ENCODE measurements around the gene SPATA2. TPM values are rescaled to one million over a fixed set of nuclear protein-coding genes. Genes with fewer than 3 reads are reported as not detected.
A peak's percentile ranks its signal among the peaks of the same experiment; 100 is the strongest.

SPATA2 gene
- total and polyA plus RNA-seq, 2 of the 13 experiments (the other 11 are each of a cell fraction or from before 2014, with no cell fraction given), result 3.2 to 8.7 TPM

DNA sequence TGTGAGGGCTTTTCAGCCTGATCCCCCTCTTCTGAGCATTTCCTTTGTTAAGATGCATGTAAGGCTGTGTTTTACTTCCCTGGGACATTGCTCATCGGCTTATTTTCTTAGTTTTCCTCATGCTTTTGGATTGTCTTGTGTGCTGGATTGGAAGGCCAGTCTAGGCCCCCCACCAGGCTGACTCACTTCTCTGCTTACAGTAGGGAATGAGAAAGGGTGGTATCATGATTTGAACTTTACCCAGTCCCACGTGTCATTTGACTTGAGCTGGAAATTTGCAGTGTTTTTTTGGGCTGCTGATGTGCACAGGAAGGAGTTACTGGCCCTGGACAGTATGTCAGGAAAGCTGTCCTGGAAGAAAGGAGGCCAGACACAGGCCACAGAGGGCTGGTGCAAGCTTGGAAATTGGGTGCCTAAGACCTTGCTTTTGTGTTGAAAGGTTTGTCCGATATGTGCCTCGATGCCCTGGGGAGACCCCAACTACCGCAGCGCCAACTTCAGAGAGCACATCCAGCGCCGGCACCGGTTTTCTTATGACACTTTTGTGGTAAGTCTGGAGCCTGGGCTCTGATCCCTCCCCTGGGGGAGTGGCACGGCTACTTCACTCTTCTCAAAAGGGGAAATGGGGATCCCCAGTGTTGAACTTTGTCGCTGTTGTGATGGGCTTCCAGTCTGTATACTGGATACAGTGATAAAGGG is 33.6 kb upstream of the SPATA2 start (continued):
- no peak for TF ChIP-seq RELA (CRISPR knock-in tag; IDR thresholded peaks at IDR 0.05)
- no peak; the same call in none of the 2 replicates for TF ChIP-seq ZNF501 (CRISPR knock-in tag; IDR thresholded peaks at IDR 0.05)
- TF ChIP-seq GLI4 (CRISPR knock-in tag; IDR thresholded peaks at IDR 0.05; ENCODE audit: borderline replicate concordance), result no peak
- no peak for TF ChIP-seq TEAD2 (CRISPR knock-in tag; IDR thresholded peaks at IDR 0.05)
- no peak for TF ChIP-seq RAD51 (IDR thresholded peaks at IDR 0.05; ENCODE audit: borderline replicate concordance)
- TF ChIP-seq WIZ (CRISPR knock-in tag; IDR thresholded peaks at IDR 0.05), result no peak
- TF ChIP-seq HDAC2 (CRISPR knock-in tag; IDR thresholded peaks at IDR 0.05), result no peak; the same call in 1 of the 2 replicates
- no peak for TF ChIP-seq FOXJ3 (CRISPR knock-in tag; IDR thresholded peaks at IDR 0.05; ENCODE audit: borderline replicate concordance)
- no peak for TF ChIP-seq ZBTB33 (CRISPR knock-in tag; IDR thresholded peaks at IDR 0.05)
- TF ChIP-seq NCOA2 (CRISPR knock-in tag; IDR thresholded peaks at IDR 0.05), result no peak
- no peak for TF ChIP-seq ZKSCAN5 (CRISPR knock-in tag; IDR thresholded peaks at IDR 0.05)
- TF ChIP-seq PPARG (CRISPR knock-in tag; conservative IDR thresholded peaks at IDR 0.05), result 0 out of 2 replicates have a peak, but pooled peaks have one; percentile 24
- no peak for TF ChIP-seq RBM22 (optimal IDR thresholded peaks at IDR 0.05; ENCODE audit: low read length)
- TF ChIP-seq MIXL1 (CRISPR knock-in tag; IDR thresholded peaks at IDR 0.05), result no peak
- no peak for TF ChIP-seq ZSCAN12 (CRISPR knock-in tag; IDR thresholded peaks at IDR 0.05)
- no peak for TF ChIP-seq ZNF839 (CRISPR knock-in tag; IDR thresholded peaks at IDR 0.05; ENCODE audit: borderline replicate concordance)
- TF ChIP-seq ZNF792 (CRISPR knock-in tag; IDR thresholded peaks at IDR 0.05), result no peak
- TF ChIP-seq GATAD1 (CRISPR knock-in tag; IDR thresholded peaks at IDR 0.05), result peak; percentile 18; the same call in 1 of the 2 replicates
- no peak for TF ChIP-seq ZNF101 (CRISPR knock-in tag; IDR thresholded peaks at IDR 0.05; ENCODE audit: borderline replicate concordance, low read depth)
- no peak for TF ChIP-seq ASH2L (IDR thresholded peaks at IDR 0.05; ENCODE audit: insufficient read length, low read depth, low read length)
- TF ChIP-seq, protein P1, sequence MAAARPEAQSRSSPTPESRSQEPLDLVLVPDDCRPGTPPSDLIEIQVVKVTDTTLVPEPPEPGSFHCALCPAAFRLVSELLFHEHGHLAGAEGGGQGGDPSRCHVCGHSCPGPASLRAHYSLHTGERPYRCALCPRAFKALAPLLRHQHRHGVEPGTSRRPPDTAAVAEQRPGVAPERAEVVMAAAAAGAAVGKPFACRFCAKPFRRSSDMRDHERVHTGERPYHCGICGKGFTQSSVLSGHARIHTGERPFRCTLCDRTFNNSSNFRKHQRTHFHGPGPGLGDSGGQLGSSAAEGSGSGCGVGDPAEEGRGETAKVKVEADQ (CRISPR knock-in tag; IDR thresholded peaks at IDR 0.05; ENCODE audit: borderline replicate concordance), result no peak
- TF ChIP-seq ZNF296 (CRISPR knock-in tag; conservative IDR thresholded peaks at IDR 0.05), result no peak
- no peak for TF ChIP-seq AGO2 (optimal IDR thresholded peaks at IDR 0.05; ENCODE audit: low read depth, low read length)
- no peak for TF ChIP-seq ZNF441 (CRISPR knock-in tag; IDR thresholded peaks at IDR 0.05; ENCODE audit: borderline replicate concordance)
- no peak for TF ChIP-seq HNRNPH1 (optimal IDR thresholded peaks at IDR 0.05; ENCODE audit: low read depth, low read length)
- no peak for TF ChIP-seq FOXP4 (CRISPR knock-in tag; IDR thresholded peaks at IDR 0.05)
- no peak for TF ChIP-seq FOXP1 (IDR thresholded peaks at IDR 0.05)
- no peak for TF ChIP-seq FOXP1 (CRISPR knock-in tag; IDR thresholded peaks at IDR 0.05)

Data from HepG2 (cell line).